Body of pancreas (tissue), 4 donors: ENCODE results near the gene LCA5L.

Source experiments
- POLR2A ChIP-seq, 3 donors: fragments of 450-650 bp; IDR thresholded peaks; one replicate each; pipeline ENCODE4 v1.6.1; 2016; ENCODE audit warnings: antibody characterized with exemption in 3 of 3, mild to moderate bottlenecking in 2 of 3
- TF ChIP-seq, protein P1 (sequence below), 7 experiments: fragments of 450-650 bp in 4 of 7; fragments of 200-600 bp in 3 of 7; sonication (generic) in 3 of 7; IDR thresholded peaks; one replicate each; pipeline ENCODE4 v1.5.1; 2016 to 2019; ENCODE audit warnings: antibody characterized with exemption in 7 of 7

- TF ChIP-seq, protein P1, sequence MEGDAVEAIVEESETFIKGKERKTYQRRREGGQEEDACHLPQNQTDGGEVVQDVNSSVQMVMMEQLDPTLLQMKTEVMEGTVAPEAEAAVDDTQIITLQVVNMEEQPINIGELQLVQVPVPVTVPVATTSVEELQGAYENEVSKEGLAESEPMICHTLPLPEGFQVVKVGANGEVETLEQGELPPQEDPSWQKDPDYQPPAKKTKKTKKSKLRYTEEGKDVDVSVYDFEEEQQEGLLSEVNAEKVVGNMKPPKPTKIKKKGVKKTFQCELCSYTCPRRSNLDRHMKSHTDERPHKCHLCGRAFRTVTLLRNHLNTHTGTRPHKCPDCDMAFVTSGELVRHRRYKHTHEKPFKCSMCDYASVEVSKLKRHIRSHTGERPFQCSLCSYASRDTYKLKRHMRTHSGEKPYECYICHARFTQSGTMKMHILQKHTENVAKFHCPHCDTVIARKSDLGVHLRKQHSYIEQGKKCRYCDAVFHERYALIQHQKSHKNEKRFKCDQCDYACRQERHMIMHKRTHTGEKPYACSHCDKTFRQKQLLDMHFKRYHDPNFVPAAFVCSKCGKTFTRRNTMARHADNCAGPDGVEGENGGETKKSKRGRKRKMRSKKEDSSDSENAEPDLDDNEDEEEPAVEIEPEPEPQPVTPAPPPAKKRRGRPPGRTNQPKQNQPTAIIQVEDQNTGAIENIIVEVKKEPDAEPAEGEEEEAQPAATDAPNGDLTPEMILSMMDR (IDR thresholded peaks at IDR 0.05), result no peak
- TF ChIP-seq POLR2A (IDR thresholded peaks at IDR 0.05), result no peak
Measured at GRCh38 chr21:39386899-39387298, 58.7 kb downstream of the LCA5L start.
